Urothelium cell line (cell line): ENCODE measurements around the gene TMPRSS9.
A peak's percentile ranks its signal among the peaks of the same experiment; 100 is the strongest.

Experiments
- DNase-seq: peaks from one replicate; pipeline ENCODE4 v3.0.0; 2011; ENCODE audit warnings: low spot score, mixed read lengths
- FAIRE-seq: peaks from 2 replicates; lab custom pipeline; 2011; peaks lifted over from hg19 to GRCh38; lab: Jason Lieb, UNC

The TMPRSS9 gene

DNA sequence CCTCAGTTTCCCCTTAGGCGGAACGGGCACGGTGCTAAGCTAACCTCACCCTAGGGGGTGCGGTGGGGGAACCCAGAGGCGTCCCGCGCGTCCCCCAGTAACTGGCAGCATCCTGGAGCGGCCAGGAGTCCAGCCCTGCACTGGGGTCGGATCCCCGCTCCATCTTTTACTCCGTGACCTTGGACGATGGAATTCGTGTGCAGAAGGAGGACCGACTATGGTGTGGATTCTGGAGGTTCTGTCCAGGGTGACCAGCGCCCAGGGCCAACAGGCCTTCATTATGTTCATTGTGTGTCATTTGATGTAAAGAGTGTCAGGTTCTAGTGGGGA, 31.0 kb upstream of the TMPRSS9 start:
- DNase-seq (no peak), FAIRE-seq (no peak)

GRCh38 chr19:2329501-2329916, 30.6 kb upstream of the TMPRSS9 start:
- no peak for DNase-seq
- FAIRE-seq = no peak

GRCh38 chr19:2330255-2330631, 29.8 kb upstream of the TMPRSS9 start:
- DNase-seq (no peak), FAIRE-seq (no peak)

GRCh38 chr19:2330632-2331284, 29.3 kb upstream of the TMPRSS9 start:
- FAIRE-seq (no peak), DNase-seq (no peak)

GRCh38 chr19:2331601-2332246, 28.3 kb upstream of the TMPRSS9 start:
- FAIRE-seq (no peak), DNase-seq (no peak)

- no peak for FAIRE-seq
Measured at GRCh38 chr19:2332341-2333026, 27.6 kb upstream of the TMPRSS9 start.

DNA sequence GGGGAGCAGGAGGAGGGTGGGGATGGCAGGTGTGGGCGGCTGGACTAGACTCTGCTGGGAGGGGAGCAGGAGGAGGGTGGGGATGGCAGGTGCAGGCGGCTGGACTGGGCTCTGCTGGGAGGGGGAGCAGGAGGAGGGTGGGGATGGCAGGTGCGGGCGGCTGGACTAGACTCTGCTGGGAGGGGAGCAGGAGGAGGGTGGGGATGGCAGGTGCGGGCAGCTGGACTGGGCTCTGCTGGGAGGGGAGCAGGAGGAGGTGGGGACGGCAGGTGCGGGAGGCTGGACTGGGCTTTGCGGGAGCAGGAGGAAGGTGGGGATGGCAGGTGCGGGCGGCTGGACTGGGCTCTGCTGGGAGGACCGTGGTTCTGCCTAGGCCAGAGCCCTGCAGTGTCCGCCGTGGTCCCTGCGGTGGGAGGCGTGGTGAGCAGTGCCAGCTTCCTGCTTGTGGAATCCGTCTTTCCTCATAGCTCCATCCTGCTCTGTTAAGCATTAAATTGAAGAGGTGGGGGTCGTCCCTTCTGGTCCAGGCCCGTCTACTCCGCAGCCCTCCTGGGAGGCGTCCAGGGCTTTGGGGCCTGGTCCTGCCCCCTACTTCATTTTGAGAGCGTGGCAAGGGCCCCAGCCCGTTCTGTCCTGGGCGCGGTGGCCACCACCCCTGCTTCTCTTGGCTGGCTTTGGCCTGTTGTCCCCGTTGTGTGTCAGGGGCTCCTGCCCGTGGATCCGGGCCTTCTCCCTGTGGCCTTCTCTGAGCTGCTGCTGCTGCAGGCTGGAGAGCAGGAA, 26.8 kb upstream of the TMPRSS9 start:
- no peak for FAIRE-seq
- DNase-seq = no peak

More at GRCh38 chr19:2332341-2333026, 27.6 kb upstream of the TMPRSS9 start:
- DNase-seq = no peak

GRCh38 chr19:2333807-2334211, 26.3 kb upstream of the TMPRSS9 start:
- FAIRE-seq (no peak), DNase-seq (no peak)

- no peak for FAIRE-seq
Measured at GRCh38 chr19:2334426-2334825, 25.6 kb upstream of the TMPRSS9 start.

DNA sequence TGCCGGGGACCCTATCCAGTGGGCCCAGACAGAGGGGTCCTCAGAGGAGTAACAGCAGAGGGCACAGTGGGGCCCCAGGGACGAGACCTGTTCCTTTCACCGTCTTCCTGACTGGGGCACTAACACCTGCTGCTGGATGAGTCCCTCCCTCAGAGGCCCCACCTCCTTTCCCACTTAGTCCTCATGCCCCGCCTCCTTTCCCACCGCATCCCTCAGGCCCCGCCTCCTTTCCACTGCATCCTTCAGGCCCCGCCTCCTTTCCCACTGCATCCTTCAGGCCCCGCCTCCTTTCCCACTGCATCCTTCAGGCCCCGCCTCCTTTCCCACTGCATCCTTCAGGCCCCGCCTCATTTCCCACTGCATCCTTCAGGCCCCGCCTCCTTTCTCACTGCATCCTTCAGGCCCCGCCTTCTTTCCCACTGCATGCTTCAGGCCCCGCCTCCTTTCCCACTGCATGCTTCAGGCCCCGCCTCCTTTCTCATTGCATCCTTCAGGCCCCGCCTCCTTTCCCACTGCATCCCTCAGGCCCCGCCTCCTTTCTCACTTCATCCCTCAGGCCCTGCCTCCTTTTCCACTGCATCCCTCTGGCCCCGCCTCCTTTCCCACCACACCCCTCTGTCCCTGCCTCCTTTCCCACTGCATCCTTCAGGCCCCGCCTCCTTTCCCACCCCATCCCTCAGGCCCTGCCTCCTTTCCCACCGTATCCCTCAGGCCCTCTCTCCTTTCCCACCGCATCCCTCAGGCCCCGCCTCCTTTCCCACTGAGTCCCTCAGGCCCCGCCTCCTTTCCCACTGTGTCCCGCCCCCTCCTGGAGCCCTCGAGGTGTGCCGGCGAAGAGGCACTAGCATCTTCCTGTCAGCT, 24.8 kb upstream of the TMPRSS9 start:
- FAIRE-seq (no peak), DNase-seq (no peak)

More at GRCh38 chr19:2334426-2334825, 25.6 kb upstream of the TMPRSS9 start:
- DNase-seq = no peak

DNA sequence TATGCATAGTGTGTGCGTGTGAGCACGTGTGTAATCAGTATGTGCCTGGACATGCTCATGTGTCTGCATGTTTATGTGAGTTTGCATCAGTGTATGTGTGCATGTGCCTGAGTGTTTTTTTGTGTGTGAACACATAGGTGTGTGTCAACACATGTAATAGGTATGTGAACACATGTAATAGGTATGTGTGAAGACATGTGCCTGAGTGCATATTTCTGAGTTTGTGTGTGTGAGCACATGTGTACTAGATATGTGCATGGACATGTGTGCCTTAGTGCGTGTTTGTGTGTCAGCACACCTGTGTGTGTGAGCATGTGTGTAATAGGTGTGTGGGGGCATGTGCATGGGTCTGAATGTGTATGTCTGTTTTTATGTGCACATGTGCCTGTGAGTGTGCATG, 24.2 kb upstream of the TMPRSS9 start:
- DNase-seq (no peak), FAIRE-seq (peak; percentile 86)

DNA sequence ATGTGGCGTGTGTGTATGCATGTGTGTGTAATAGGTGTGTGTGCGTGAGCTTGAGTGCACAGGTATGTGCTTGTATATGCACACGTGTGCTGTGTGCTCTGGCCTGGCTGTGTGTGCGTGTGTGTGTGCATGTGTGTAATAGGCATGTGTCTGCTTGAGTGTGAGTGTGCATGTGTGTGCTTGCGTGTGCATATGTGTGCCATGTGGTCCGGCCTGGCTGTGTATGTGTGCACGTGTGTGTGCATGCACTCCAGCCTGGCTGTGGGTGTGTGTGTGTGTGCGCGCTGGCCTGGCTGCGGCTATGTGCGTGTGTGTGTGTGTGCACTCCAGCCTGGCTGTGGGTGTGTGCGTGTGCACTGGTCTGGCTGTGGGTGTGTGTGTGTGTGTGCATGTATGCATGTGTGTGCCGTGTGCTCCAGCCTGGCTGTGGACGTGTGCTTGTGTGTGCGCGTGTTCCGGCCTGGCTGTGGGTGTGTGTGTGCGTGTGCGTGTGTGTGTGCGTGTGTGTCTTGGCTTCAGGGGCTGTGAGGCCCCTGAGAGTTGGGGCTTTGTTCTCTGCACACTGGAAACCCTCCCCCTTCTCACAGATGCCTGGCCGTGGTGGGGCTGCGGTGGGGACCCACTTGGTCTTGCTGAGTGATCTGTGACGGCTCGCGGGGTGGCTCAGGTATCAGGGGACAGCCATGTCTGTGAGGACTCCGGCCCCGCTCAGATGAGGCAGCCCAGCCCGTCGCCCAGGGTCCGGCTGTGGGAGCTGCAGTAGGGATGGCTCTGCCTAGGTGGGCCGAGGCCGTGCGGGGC, 23.3 kb upstream of the TMPRSS9 start:
- FAIRE-seq (peak; percentile 52), DNase-seq (no peak)

DNA sequence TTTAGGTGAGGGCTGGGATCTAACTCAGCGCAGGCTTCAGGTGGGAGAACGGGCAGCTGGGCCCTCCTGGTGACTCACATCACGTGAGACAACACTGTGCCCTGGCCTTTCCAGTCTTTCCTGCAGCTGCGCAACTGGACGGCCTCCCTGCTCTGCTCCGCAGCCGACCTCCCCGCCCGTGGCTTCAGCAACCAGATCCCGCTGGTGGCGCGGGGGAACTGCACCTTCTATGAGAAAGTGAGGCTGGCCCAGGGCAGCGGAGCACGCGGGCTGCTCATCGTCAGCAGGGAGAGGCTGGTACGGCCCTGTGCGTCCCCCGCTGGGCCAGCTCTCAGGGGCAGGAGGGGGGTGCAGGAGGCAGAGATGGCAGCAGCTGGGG, 22.7 kb upstream of the TMPRSS9 start:
- DNase-seq = peak; percentile 47
- FAIRE-seq = no peak

GRCh38 chr19:2338055-2338615, 21.9 kb upstream of the TMPRSS9 start:
- FAIRE-seq = no peak

GRCh38 chr19:2338751-2339643, 21.1 kb upstream of the TMPRSS9 start:
- DNase-seq (no peak), FAIRE-seq (no peak)

More at GRCh38 chr19:2338055-2338615, 21.9 kb upstream of the TMPRSS9 start:
- no peak for DNase-seq

DNA sequence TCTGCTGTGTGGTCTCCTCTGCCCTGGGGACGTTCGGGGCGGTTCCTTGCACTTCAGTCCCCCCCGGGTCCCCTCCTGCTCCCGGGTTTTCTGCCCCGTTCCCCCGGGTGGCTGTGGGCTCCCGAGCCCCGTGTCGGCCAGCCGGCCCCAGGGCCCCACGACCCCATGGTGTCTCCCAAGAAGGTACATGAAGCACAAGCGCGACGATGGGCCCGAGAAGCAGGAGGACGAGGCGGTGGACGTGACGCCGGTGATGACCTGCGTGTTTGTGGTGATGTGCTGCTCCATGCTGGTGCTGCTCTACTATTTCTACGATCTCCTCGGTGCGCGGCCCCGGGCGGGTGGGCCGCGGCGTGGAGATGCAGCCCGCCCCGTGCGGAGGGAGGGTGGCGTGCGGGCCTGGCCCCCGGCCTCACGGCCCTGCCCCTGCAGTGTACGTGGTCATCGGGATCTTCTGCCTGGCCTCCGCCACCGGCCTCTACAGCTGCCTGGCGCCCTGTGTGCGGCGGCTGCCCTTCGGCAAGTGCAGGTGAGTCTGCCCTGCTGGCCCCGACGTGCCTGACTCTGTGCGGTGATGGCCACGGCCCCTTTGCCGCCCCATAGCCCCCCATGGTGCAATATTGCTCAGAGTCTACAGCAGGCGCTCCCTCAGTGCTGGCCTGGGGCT, 20.3 kb upstream of the TMPRSS9 start:
- FAIRE-seq (no peak), DNase-seq (no peak)

DNA sequence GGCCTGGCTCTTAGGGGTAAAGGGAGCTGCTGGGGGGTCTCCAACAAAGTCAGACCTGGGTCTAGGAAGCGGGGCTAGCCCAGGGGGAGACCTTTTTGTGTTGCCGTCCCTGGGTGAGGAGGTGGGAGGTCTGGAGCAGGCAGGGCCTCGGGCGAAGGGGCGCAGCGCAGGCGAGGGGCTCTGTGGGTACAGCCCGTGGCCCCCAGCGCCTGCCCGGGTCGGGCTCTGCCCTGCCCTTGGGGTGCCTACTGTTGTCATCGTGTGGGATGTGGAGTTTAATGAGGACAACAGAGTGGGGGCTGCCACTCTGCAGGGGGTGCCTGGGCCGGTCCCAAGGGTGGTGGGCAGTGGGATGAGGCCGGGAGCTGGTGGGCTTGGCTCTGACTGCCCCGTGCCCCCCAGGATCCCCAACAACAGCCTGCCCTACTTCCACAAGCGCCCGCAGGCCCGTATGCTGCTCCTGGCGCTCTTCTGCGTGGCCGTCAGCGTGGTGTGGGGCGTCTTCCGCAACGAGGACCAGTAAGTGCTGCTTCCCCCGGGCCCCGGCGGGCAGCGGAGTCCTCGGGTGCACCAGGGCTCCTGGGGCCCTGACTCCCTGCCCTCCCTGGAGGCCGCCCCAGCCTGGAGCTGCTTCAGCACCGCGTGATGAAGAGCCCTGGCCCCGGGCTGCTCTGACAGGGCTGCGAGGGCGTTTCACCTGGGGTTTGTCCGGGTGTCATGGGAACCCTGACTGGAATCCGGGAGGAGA, 19.4 kb upstream of the TMPRSS9 start:
- DNase-seq = no peak
- FAIRE-seq = no peak
